Choroid plexus epithelial cell (primary cell): ENCODE results near the gene ANP32D.
"Not testable (repeated sequence)": the region's sequence is repeated elsewhere in the genome, so short reads cannot be mapped to it uniquely, and the experiment has no call there.

Source experiments
- DNase-seq: peaks from one replicate; pipeline ENCODE4 v3.0.0-alpha.2; 2010; ENCODE audit warnings: low read depth
- H3K4me3 ChIP-seq: 2 replicates; pipeline ENCODE4 v1.5.1; 2011; ENCODE audit warnings: low read depth, mild to moderate bottlenecking, control low read depth, low read length, moderate library complexity
- TF ChIP-seq, protein P1 (sequence below): conservative IDR thresholded peaks from 2 replicates; pipeline ENCODE4 v1.5.1; 2011; ENCODE audit warnings: low read depth, mild to moderate bottlenecking, control low read depth, inconsistent platforms, low read length, moderate library complexity

Gene ANP32D

GRCh38 chr12:48446161-48446776, 26.1 kb upstream of the ANP32D start:
- no peak overlapping the region for H3K4me3 ChIP-seq
- peak; percentile 2 for DNase-seq
- TF ChIP-seq, protein P1, sequence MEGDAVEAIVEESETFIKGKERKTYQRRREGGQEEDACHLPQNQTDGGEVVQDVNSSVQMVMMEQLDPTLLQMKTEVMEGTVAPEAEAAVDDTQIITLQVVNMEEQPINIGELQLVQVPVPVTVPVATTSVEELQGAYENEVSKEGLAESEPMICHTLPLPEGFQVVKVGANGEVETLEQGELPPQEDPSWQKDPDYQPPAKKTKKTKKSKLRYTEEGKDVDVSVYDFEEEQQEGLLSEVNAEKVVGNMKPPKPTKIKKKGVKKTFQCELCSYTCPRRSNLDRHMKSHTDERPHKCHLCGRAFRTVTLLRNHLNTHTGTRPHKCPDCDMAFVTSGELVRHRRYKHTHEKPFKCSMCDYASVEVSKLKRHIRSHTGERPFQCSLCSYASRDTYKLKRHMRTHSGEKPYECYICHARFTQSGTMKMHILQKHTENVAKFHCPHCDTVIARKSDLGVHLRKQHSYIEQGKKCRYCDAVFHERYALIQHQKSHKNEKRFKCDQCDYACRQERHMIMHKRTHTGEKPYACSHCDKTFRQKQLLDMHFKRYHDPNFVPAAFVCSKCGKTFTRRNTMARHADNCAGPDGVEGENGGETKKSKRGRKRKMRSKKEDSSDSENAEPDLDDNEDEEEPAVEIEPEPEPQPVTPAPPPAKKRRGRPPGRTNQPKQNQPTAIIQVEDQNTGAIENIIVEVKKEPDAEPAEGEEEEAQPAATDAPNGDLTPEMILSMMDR, result no peak

DNA sequence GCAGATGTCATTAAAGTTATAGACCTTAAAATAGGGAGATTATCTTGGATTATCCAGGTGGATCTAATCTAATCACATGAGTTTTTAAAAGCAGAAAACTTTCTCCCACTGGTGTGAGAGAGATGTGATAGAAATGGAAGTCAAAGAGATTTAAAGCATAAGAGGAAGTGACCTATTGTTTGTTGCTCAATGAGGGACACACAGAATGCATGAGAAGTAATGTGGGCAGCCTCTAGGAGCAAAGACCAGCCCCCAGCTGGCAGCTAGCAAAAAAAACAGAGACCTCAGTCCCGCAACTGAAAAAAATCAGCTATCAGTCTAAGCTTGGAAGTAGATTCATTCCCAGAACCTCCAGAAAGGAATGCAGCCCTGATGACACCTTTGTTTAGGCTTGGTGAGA, 24.6 kb upstream of the ANP32D start:
- TF ChIP-seq, protein P1, result no peak
- DNase-seq, result no peak
- H3K4me3 ChIP-seq, result no peak overlapping the region

GRCh38 chr12:48451372-48451771, 21.0 kb upstream of the ANP32D start:
- DNase-seq, result no peak
- TF ChIP-seq, protein P1, result no peak
- no peak overlapping the region for H3K4me3 ChIP-seq

- not testable (repeated sequence) for H3K4me3 ChIP-seq, DNase-seq
Measured at GRCh38 chr12:48452961-48453360, 19.4 kb upstream of the ANP32D start.

DNA sequence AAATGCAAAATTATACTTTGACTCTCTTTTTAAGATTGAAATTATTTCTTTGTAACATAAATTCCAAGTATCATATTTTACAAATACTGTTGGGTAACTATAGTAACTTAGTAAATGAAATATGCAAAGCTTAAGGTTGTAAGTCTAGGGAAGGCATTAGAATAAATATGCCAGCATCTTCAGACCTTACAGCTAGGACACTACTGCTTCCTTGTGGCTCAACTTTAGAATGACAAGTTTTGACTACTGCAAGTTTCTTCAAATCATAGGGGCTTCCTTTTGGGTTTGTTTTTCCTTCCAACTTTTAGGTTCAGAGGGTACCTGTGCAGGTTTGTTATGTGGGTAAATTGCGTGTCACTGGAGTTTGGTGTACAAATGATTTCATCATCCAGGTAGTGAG, 17.7 kb upstream of the ANP32D start:
- no peak overlapping the region for H3K4me3 ChIP-seq
- DNase-seq, result peak; percentile 74

DNA sequence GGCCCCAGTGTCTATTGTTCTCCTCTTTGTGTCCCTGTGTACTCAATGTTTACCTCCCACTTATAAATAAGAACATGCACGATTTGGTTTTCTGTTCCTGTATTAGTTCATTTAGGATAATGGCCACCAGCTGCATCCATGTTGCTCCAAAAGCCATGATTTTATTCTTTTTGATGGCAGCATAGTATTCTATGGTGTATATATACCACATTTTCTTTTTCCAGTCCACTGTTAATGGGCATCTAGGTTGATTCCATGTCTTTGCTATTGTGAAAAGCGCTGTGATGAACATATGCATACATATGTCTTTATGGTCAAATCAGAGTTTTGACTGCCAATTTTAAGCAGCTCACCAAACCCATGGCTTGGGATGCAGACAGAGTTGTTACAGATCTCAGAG, 17.2 kb upstream of the ANP32D start:
- no peak for DNase-seq
- H3K4me3 ChIP-seq, result no peak overlapping the region

More for the DNA sequence above, 17.7 kb upstream of the ANP32D start:
- TF ChIP-seq, protein P1, result peak; percentile 67

GRCh38 chr12:48459259-48459658, 13.1 kb upstream of the ANP32D start:
- TF ChIP-seq, protein P1, result no peak
- DNase-seq, result no peak
- H3K4me3 ChIP-seq, result no peak overlapping the region

More for the DNA sequence above, 17.2 kb upstream of the ANP32D start:
- TF ChIP-seq, protein P1, result no peak

GRCh38 chr12:48469027-48469426, 3.3 kb upstream of the ANP32D start:
- DNase-seq, H3K4me3 ChIP-seq: not testable (repeated sequence)
